GM18526 (cell line): ENCODE results near the gene ACACA.

Experiments used
- POLR2A ChIP-seq: IDR thresholded peaks from 3 replicates; pipeline ENCODE4 v1.6.1; 2011; ENCODE audit not compliant: insufficient read length; ENCODE audit errors: extremely low read depth

The ACACA gene

GRCh38 chr17:37082311-37082860 lies 324.2 kb downstream of the ACACA start:
- no peak for TF ChIP-seq POLR2A

GRCh38 chr17:37081287-37081686 lies 325.3 kb downstream of the ACACA start:
- no peak for TF ChIP-seq POLR2A

GRCh38 chr17:37079735-37080134 lies 326.9 kb downstream of the ACACA start:
- TF ChIP-seq POLR2A, result no peak

- no peak for TF ChIP-seq POLR2A
Observed at GRCh38 chr17:37079065-37079708, 327.4 kb downstream of the ACACA start.

GRCh38 chr17:37069087-37069486 lies 337.5 kb downstream of the ACACA start:
- TF ChIP-seq POLR2A, result no peak

GRCh38 chr17:37068266-37068665 lies 338.4 kb downstream of the ACACA start:
- TF ChIP-seq POLR2A, result no peak

- no peak for TF ChIP-seq POLR2A
Observed at GRCh38 chr17:37067555-37068111, 339.0 kb downstream of the ACACA start.

- TF ChIP-seq POLR2A, result no peak
Observed at GRCh38 chr17:37066322-37067255, 340.0 kb downstream of the ACACA start.

GRCh38 chr17:37065486-37066321 lies 340.9 kb downstream of the ACACA start:
- no peak for TF ChIP-seq POLR2A

GRCh38 chr17:37064956-37065355 lies 341.7 kb downstream of the ACACA start:
- TF ChIP-seq POLR2A, result no peak

GRCh38 chr17:37064206-37064605 lies 342.4 kb downstream of the ACACA start:
- TF ChIP-seq POLR2A, result no peak

GRCh38 chr17:37062021-37062420 lies 344.6 kb downstream of the ACACA start:
- no peak for TF ChIP-seq POLR2A

- TF ChIP-seq POLR2A, result no peak
Observed at GRCh38 chr17:37060928-37061327, 345.7 kb downstream of the ACACA start.

- no peak for TF ChIP-seq POLR2A
Observed at GRCh38 chr17:37060094-37060493, 346.5 kb downstream of the ACACA start.

- TF ChIP-seq POLR2A, result no peak
Observed at GRCh38 chr17:37059493-37059892, 347.1 kb downstream of the ACACA start.
